ENCODE measurements around the gene CDK14. TPM values are rescaled to one million over a fixed set of nuclear protein-coding genes. Genes with fewer than 3 reads are reported as not detected.

CDK14 gene
- total and polyA plus RNA-seq, 2 of the 8 experiments (the other 6 are each of a cell fraction or from before 2014, with no cell fraction given) = 5.5 to 47.3 TPM

- Histone ChIP-seq H2BK5ac (ENCODE audit: low read depth, low read length) (no peak overlapping the region), H3K4me3 (ENCODE audit: extremely low read depth in 1 of 4, insufficient read depth in 2 of 4, low read depth in 3 of 4, low read length in 4 of 4) (no peak overlapping the region), H2AK5ac (ENCODE audit: low read depth, low read length) (no peak overlapping the region), H2BK20ac (ENCODE audit: low read length) (no peak overlapping the region), H4K5ac (ENCODE audit: insufficient read length, low read depth, low read length) (no peak overlapping the region), H3K14ac (ENCODE audit: insufficient read length) (no peak overlapping the region), H3K27ac (ENCODE audit: low read depth, low read length) (no peak overlapping the region), H2BK120ac (replicated peaks; ENCODE audit: low read depth, low read length) (no peak overlapping the region), H3K79me2 (ENCODE audit: control insufficient read depth in 1 of 2, insufficient read depth in 2 of 2, low read length in 2 of 2) (peaks cover 0 to 7% of the 10 kb centered on the region in 2 experiments; a peak in 1 of 4 replicates), H3K56ac (replicated peaks; ENCODE audit: insufficient read length, low read depth, low read length) (no peak overlapping the region), H3K79me1 (ENCODE audit: low read depth, low read length) (peaks cover 2% of the 10 kb centered on the region), H3K18ac (ENCODE audit: extremely low read depth, low read length) (no peak overlapping the region), H2BK15ac (ENCODE audit: low read length) (no peak overlapping the region), H3K4me1 (replicated peaks in 1 of 4; ENCODE audit: control insufficient read depth in 3 of 4, insufficient read depth in 4 of 4, low read length in 3 of 4) (peaks cover 4 to 13% (median 8%) of the 10 kb centered on the region in 4 experiments), H4K20me1 (replicated peaks in 1 of 2; ENCODE audit: control insufficient read depth in 1 of 2, insufficient read depth in 2 of 2, low read length in 2 of 2) (no peaks in the 10 kb centered on the region), H3K4ac (replicated peaks; ENCODE audit: insufficient read length, low read depth, low read length) (no peak overlapping the region), H2BK12ac (ENCODE audit: low read depth, low read length) (no peak overlapping the region), H3K27me3 (replicated peaks in 1 of 4; ENCODE audit: control insufficient read depth in 3 of 4, extremely low read depth in 1 of 4, insufficient read depth in 3 of 4, low read length in 3 of 4) (no peaks in the 10 kb centered on the region), H4K8ac (ENCODE audit: extremely low read depth, insufficient read depth, low read length) (no peak overlapping the region), H3K9me3 (ENCODE audit: insufficient read depth in 2 of 2, low read depth in 1 of 2, low read length in 1 of 2) (no peaks in the 10 kb centered on the region), H3K36me3 (ENCODE audit: control insufficient read depth in 2 of 4, insufficient read depth in 4 of 4, low read length in 3 of 4) (no peaks in the 10 kb centered on the region), H4K91ac (replicated peaks; ENCODE audit: insufficient read length, low read length) (no peak overlapping the region), H3K23me2 (ENCODE audit: low read depth, low read length) (no peaks in the 10 kb centered on the region; the same call in 1 of the 2 replicates), H2AFZ (ENCODE audit: low read length) (no peak overlapping the region), H3K4me2 (ENCODE audit: insufficient read depth in 1 of 2, low read depth in 2 of 2, low read length in 2 of 2) (no peak overlapping the region), H3K9ac (replicated peaks in 1 of 4; ENCODE audit: extremely low read depth in 1 of 4, low read depth in 3 of 4, low read length in 3 of 4) (no peak overlapping the region), H3K23ac (ENCODE audit: insufficient read length) (no peak overlapping the region)
- FAIRE-seq (no peak), DNase-seq (ENCODE audit: low read depth in 1 of 2, low spot score in 2 of 2) (no peak)
- ChIA-PET CTCF (ENCODE audit: partially characterized antibody) (interaction anchor here (0.6 to 2.0 kb wide), 5 partner anchors 23 to 70 kb away, joined by 3 to 9 read pairs (median 4); no protein-coding TSS in a partner anchor), POLR2A (ENCODE audit: partially characterized antibody) (no interaction called here)
- TF ChIP-seq NANOG (IDR thresholded peaks at IDR 0.05; ENCODE audit: insufficient read depth, low read depth, low read length, poor library complexity, severe bottlenecking) (no peak), JUND (IDR thresholded peaks at IDR 0.05; ENCODE audit: low read length) (no peak), CEBPB (IDR thresholded peaks at IDR 0.05; ENCODE audit: low read depth, low read length) (no peak), POLR2A (IDR thresholded peaks at IDR 0.05; ENCODE audit: control extremely low read depth in 1 of 2, low read depth in 2 of 2, low read length in 2 of 2) (no peak)
- 44% methylated on average over 3 of the region's 3 CpGs; no CpG with 5 or more reads in 1 of the 2 experiments for WGBS, 2 experiments (ENCODE audit: extremely low coverage in 1 of 2, insufficient coverage in 1 of 2, insufficient read length in 1 of 2, insufficient replicate concordance in 2 of 2, low coverage in 1 of 2, low lambda C conversion rate in 2 of 2, missing lambda C conversion rate in 1 of 2)
Observed at GRCh38 chr7:90678986-90679385, 82.9 kb downstream of the CDK14 start.
